HUES48 (cell line): ENCODE data around the gene SAMD4A.

ENCODE experiments used
- H3K27ac ChIP-seq: one replicate; pipeline ENCODE4 v1.7.0; 2013; ENCODE audit warnings: low read depth, low read length, inconsistent platforms
- H3K27me3 ChIP-seq: 2 replicates; pipeline ENCODE4 v1.6.1; 2013; ENCODE audit warnings: mild to moderate bottlenecking, low read length; ENCODE audit not compliant: control insufficient read depth, insufficient read depth
- H3K36me3 ChIP-seq: 2 replicates; pipeline ENCODE4 v1.6.1; 2013; ENCODE audit warnings: low read length; ENCODE audit not compliant: control insufficient read depth, insufficient read depth
- H3K4me1 ChIP-seq: 2 replicates; pipeline ENCODE4 v1.6.1; 2013; ENCODE audit warnings: mild to moderate bottlenecking, low read length; ENCODE audit not compliant: control insufficient read depth, insufficient read depth
- H3K4me3 ChIP-seq: 2 replicates; pipeline ENCODE4 v1.5.1; 2013; ENCODE audit warnings: mild to moderate bottlenecking, low read depth, low read length
- H3K9ac ChIP-seq: 2 replicates; pipeline ENCODE4 v1.6.1; 2013; ENCODE audit warnings: mild to moderate bottlenecking, low read depth, low read length, moderate library complexity
- H3K9me3 ChIP-seq: 2 replicates; pipeline ENCODE4 v1.6.1; 2013; ENCODE audit warnings: low read length; ENCODE audit not compliant: control insufficient read depth, insufficient read depth

SAMD4A gene

DNA sequence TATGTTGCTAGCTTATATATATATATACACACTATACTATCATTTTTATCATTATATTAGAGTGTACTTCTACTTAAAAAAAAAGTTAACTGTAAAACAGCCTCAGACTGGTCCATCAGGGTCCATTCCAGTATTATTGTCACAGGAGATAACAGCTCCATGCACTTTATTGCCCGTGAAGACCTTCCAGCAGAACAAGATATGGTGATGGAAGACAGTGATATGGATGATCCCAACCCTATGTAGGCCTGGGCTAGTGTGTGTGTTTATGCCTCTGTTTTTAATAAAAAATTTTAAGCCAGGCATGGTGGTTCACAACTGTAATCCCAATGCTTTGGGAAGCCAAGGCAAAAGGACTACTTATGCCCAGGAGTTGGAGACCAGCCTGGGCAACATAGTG is 249.5 kb downstream of the SAMD4A start:
- Histone ChIP-seq H3K4me3 (no peak overlapping the region), H3K9me3 (0 out of 2 replicates have a peak, but pooled peaks cover 3% of the 10 kb centered on the region), H3K27me3 (no peaks in the 10 kb centered on the region), H3K36me3 (no peaks in the 10 kb centered on the region), H3K27ac (no peak overlapping the region), H3K9ac (no peak overlapping the region), H3K4me1 (no peaks in the 10 kb centered on the region)

- H3K9ac ChIP-seq = no peak overlapping the region
- no peak overlapping the region for H3K27ac ChIP-seq
- H3K4me1 ChIP-seq = no peaks in the 10 kb centered on the region
- H3K4me3 ChIP-seq = no peak overlapping the region
- H3K27me3 ChIP-seq = no peaks in the 10 kb centered on the region
- H3K9me3 ChIP-seq = 0 out of 2 replicates have a peak, but pooled peaks cover 3% of the 10 kb centered on the region
- no peaks in the 10 kb centered on the region for H3K36me3 ChIP-seq
These were observed 250.6 kb downstream of the SAMD4A start for GRCh38 chr14:54817506-54817905.

GRCh38 chr14:54818201-54819133 is 251.5 kb downstream of the SAMD4A start:
- no peak overlapping the region for H3K27ac ChIP-seq
- H3K9ac ChIP-seq = no peak overlapping the region
- H3K4me1 ChIP-seq = no peaks in the 10 kb centered on the region
- 0 out of 2 replicates have a peak, but pooled peaks cover 3% of the 10 kb centered on the region for H3K9me3 ChIP-seq
- H3K27me3 ChIP-seq = no peaks in the 10 kb centered on the region
- H3K36me3 ChIP-seq = no peaks in the 10 kb centered on the region
- H3K4me3 ChIP-seq = no peak overlapping the region

- Histone ChIP-seq H3K4me1 (no peaks in the 10 kb centered on the region), H3K36me3 (no peaks in the 10 kb centered on the region), H3K4me3 (no peak overlapping the region), H3K27me3 (no peaks in the 10 kb centered on the region), H3K9me3 (no peaks in the 10 kb centered on the region), H3K9ac (no peak overlapping the region), H3K27ac (no peak overlapping the region)
These were observed 255.8 kb downstream of the SAMD4A start for GRCh38 chr14:54822685-54823084.

DNA sequence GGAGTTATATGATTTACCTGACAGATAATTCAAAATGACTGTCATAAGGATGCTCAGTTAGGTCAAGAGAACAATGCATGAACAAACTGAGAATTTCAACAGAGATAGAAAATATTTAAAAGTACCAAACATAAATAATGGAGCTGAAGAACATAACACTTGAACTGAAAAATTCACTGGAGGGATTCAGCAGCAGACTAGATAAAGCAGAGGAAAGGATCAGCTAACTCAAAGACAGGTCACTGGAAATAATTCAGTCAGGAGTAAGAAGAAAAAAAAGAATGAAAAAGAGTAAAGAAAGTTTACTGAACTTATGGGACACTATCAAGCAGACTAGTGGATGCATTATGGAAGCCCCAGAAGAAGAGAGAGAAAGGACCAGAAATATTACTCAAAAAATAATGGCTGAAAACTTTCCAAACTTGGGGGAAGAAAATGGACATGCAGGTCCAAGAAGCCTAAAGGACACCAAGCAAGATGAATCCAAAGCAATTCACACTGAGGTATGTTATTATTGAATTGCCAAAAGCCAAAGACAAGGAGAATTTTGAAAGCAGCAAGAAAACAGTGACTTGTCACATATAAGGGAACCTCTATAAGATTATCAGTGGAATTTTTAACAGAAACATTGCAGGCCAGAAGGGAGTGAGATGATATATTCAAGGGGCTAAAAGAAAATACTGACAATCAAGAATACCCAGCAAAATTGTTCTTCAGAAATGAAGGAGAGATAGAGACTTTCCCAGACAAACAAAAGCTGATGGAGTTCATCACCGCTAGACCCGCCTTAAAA is 257.0 kb downstream of the SAMD4A start:
- Histone ChIP-seq H3K27me3 (no peaks in the 10 kb centered on the region), H3K9me3 (no peaks in the 10 kb centered on the region), H3K4me3 (no peak overlapping the region), H3K4me1 (no peaks in the 10 kb centered on the region), H3K36me3 (no peaks in the 10 kb centered on the region), H3K9ac (no peak overlapping the region), H3K27ac (no peak overlapping the region)

- Histone ChIP-seq H3K36me3 (no peaks in the 10 kb centered on the region), H3K4me3 (no peak overlapping the region)
These were observed 261.1 kb downstream of the SAMD4A start for GRCh38 chr14:54828037-54828436.

GRCh38 chr14:54829486-54830224 is 262.7 kb downstream of the SAMD4A start:
- no peaks in the 10 kb centered on the region for H3K27me3 ChIP-seq
- H3K9me3 ChIP-seq = no peaks in the 10 kb centered on the region
- no peak overlapping the region for H3K9ac ChIP-seq
- no peaks in the 10 kb centered on the region for H3K4me1 ChIP-seq
- no peak overlapping the region for H3K4me3 ChIP-seq
- no peak overlapping the region for H3K27ac ChIP-seq
- H3K36me3 ChIP-seq = no peaks in the 10 kb centered on the region

More at GRCh38 chr14:54828037-54828436, 261.1 kb downstream of the SAMD4A start:
- Histone ChIP-seq H3K27ac (no peak overlapping the region), H3K4me1 (no peaks in the 10 kb centered on the region), H3K9me3 (no peaks in the 10 kb centered on the region), H3K27me3 (no peaks in the 10 kb centered on the region), H3K9ac (no peak overlapping the region)

DNA sequence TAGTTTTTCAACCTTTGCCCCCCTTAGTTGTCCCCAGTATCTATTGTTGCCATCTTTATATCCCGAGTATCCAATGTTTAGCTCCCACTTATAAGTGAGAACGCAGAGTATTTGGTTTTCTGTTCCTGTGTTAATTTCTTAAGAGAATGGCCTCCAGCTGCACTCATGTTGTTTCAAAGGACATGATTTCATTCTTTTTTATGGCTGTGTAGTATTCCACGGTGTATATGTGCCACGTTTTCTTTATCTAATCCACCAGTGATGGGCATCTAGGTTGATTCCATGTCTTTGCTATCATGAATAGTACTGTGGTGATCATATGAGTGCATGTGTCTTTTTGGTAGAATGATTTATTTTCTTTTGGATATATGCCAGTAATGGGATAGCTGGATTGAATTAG is 263.7 kb downstream of the SAMD4A start:
- H3K36me3 ChIP-seq = no peaks in the 10 kb centered on the region
- no peaks in the 10 kb centered on the region for H3K9me3 ChIP-seq

GRCh38 chr14:54834081-54834480 is 267.2 kb downstream of the SAMD4A start:
- Histone ChIP-seq H3K9me3 (no peaks in the 10 kb centered on the region), H3K4me1 (no peaks in the 10 kb centered on the region), H3K36me3 (no peaks in the 10 kb centered on the region), H3K4me3 (no peak overlapping the region), H3K9ac (no peak overlapping the region), H3K27ac (no peak overlapping the region), H3K27me3 (no peaks in the 10 kb centered on the region)

More for the DNA sequence above, 263.7 kb downstream of the SAMD4A start:
- Histone ChIP-seq H3K9ac (no peak overlapping the region), H3K4me3 (no peak overlapping the region), H3K27ac (no peak overlapping the region), H3K4me1 (no peaks in the 10 kb centered on the region), H3K27me3 (no peaks in the 10 kb centered on the region)

DNA sequence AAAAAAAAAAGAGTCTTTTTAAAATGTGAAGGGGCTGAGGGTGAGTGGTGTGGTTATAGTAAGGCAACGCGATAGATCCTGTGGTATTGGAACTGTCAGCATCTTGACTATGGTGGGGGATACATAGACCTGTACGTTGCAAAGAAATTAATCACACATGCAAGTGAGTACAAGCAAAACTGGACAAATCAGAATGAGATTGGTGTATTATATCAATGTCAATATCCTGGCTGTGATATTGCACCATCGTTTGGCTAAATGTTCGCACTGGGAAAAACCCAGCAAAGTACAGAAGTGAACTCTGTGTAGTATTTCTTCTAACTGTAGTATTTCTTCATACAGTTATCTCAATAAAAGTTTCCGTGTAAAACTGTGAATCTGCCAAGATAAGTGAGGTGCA is 267.8 kb downstream of the SAMD4A start:
- Histone ChIP-seq H3K4me1 (no peaks in the 10 kb centered on the region), H3K36me3 (no peaks in the 10 kb centered on the region), H3K27me3 (no peaks in the 10 kb centered on the region), H3K4me3 (no peak overlapping the region), H3K9me3 (no peaks in the 10 kb centered on the region), H3K27ac (no peak overlapping the region), H3K9ac (no peak overlapping the region)
